GM12878 (cell line): ENCODE results near the gene SEMA3C. TPM values are rescaled to one million over a fixed set of nuclear protein-coding genes. Genes with fewer than 3 reads are reported as not detected.

Experiments
- ATAC-seq: fragments of 200-7000 bp; cut with Tn5 transposase; 3 replicates; pipeline ENCODE4 v1.9.1; 2020; ENCODE audit warnings: mild to moderate bottlenecking, moderate library complexity
- BruUV-seq: library from RNA; stranded (reverse); fragments of 400-500 nt; replicated peaks from 2 replicates; lab custom pipeline; 2021; lab: Mats Ljungman, UMichigan
- CTCF ChIA-PET: fragments of 300-600 bp; sonication (Branson Sonifier 250); formaldehyde crosslinking; extraction: SDS; loops from one replicate; lab custom pipeline; 2021; ENCODE audit warnings: inconsistent platforms; lab: Yijun Ruan, JAX
- POLR2A ChIA-PET: fragments of 350-600 bp; formaldehyde crosslinking; extraction: SDS; loops from one replicate; lab custom pipeline; 2021; ENCODE audit warnings: inconsistent platforms; lab: Charles Lee
- RAD21 ChIA-PET: fragments of 300-600 bp; sonication (Branson Sonifier 250); formaldehyde crosslinking; loops from one replicate; lab custom pipeline; 2023; ENCODE audit warnings: antibody characterized with exemption; ENCODE audit not compliant: unreplicated experiment; lab: Charles Lee
- SMC1A ChIA-PET: fragments of 300-600 bp; sonication (Branson Sonifier 250); formaldehyde crosslinking; loops from one replicate; lab custom pipeline; 2023; ENCODE audit not compliant: unreplicated experiment, uncharacterized antibody; lab: Charles Lee
- DNase-seq: peaks from one replicate; pipeline ENCODE4 v3.0.0-alpha.2; 2011; ENCODE audit warnings: low read depth, low spot score
- FAIRE-seq: peaks from 3 replicates; lab custom pipeline; 2011; peaks lifted over from hg19 to GRCh38; lab: Jason Lieb, UNC
- H2AFZ ChIP-seq: 2 replicates; pipeline ENCODE4 v1.6.0; 2011; ENCODE audit warnings: low read depth, low read length, control low read depth; ENCODE audit not compliant: control insufficient read depth
- H3K27ac ChIP-seq: 2 replicates; pipeline ENCODE4 v1.5.1; 2011; ENCODE audit warnings: control low read depth; ENCODE audit not compliant: control insufficient read depth, insufficient read depth
- H3K27me3 ChIP-seq, 2 experiments: replicated peaks in 1 of 2; 2 replicates each; pipeline versions ENCODE4 v1.6.0 to v1.6.1; 2011; ENCODE audit warnings: low read length in 1 of 2; ENCODE audit not compliant: control insufficient read depth in 2 of 2, insufficient read depth in 2 of 2
- H3K36me3 ChIP-seq, 2 experiments: 2 replicates each; pipeline ENCODE4 v1.5.1; 2011; ENCODE audit warnings: low read length in 1 of 2; ENCODE audit not compliant: control insufficient read depth in 2 of 2, insufficient read depth in 2 of 2
- H3K4me1 ChIP-seq: 2 replicates; pipeline ENCODE4 v1.6.1; 2011; ENCODE audit warnings: mild to moderate bottlenecking, low read length, moderate library complexity, mixed read lengths; ENCODE audit not compliant: control insufficient read depth, insufficient read depth
- H3K4me2 ChIP-seq: 2 replicates; pipeline ENCODE4 v1.6.0; 2011; ENCODE audit warnings: control low read depth; ENCODE audit not compliant: control insufficient read depth, insufficient read depth
- H3K4me3 ChIP-seq: fragments of 200-600 bp; sonication (generic); 2 replicates; pipeline ENCODE4 v1.5.1; 2016
- H3K79me2 ChIP-seq: 2 replicates; pipeline ENCODE4 v1.6.0; 2011; ENCODE audit warnings: low read length; ENCODE audit not compliant: control insufficient read depth, insufficient read depth
- H3K9ac ChIP-seq: 2 replicates; pipeline ENCODE4 v1.8.0; 2011; ENCODE audit warnings: low read length, control low read depth, mixed read lengths; ENCODE audit not compliant: control insufficient read depth, insufficient read depth
- H3K9me3 ChIP-seq: replicated peaks from 3 replicates; pipeline ENCODE4 v1.5.1; 2011; ENCODE audit warnings: mild to moderate bottlenecking, low read length; ENCODE audit not compliant: control insufficient read depth, insufficient read depth
- H4K20me1 ChIP-seq: 2 replicates; pipeline ENCODE4 v1.6.0; 2011; ENCODE audit not compliant: control insufficient read depth, insufficient read depth
- ASH2L ChIP-seq: fragments of 300-600, 200-600 bp; sonication (generic); IDR thresholded peaks from 2 replicates; pipeline ENCODE4 v1.6.1; 2017; ENCODE audit warnings: low read depth, mild to moderate bottlenecking, borderline replicate concordance
- BCL3 ChIP-seq: IDR thresholded peaks from 2 replicates; pipeline ENCODE4 v1.6.1; 2011; ENCODE audit warnings: borderline replicate concordance, low read depth, mild to moderate bottlenecking, moderate library complexity, low read length; ENCODE audit not compliant: insufficient read depth, poor library complexity, severe bottlenecking
- JUND ChIP-seq: IDR thresholded peaks from 2 replicates; pipeline ENCODE4 v1.6.1; 2012; ENCODE audit warnings: low read depth, mild to moderate bottlenecking, low read length, improper control_type of control experiment, moderate library complexity
- KLF5 ChIP-seq: fragments of 450-650 bp; IDR thresholded peaks from 2 replicates; pipeline ENCODE4 v1.6.1; 2014; ENCODE audit warnings: mild to moderate bottlenecking; ENCODE audit not compliant: partially characterized antibody
- LARP7 ChIP-seq: fragments of 450-650 bp; IDR thresholded peaks from 2 replicates; pipeline ENCODE4 v1.6.1; 2017; ENCODE audit warnings: mild to moderate bottlenecking
- NFXL1 ChIP-seq: fragments of 450-650 bp; IDR thresholded peaks from 2 replicates; pipeline ENCODE4 v1.6.1; 2017; ENCODE audit warnings: antibody characterized with exemption, mild to moderate bottlenecking, borderline replicate concordance
- RELB ChIP-seq: fragments of 450-650 bp; IDR thresholded peaks from 2 replicates; pipeline ENCODE4 v1.6.1; 2017; ENCODE audit warnings: low read depth, mild to moderate bottlenecking, moderate library complexity
- SIX5 ChIP-seq: IDR thresholded peaks from 2 replicates; pipeline ENCODE4 v1.6.1; 2011; ENCODE audit warnings: mild to moderate bottlenecking, low read depth, low read length, moderate library complexity; ENCODE audit not compliant: severe bottlenecking
- SREBF1 ChIP-seq: IDR thresholded peaks from 2 replicates; pipeline ENCODE4 v1.6.1; 2012; ENCODE audit warnings: mild to moderate bottlenecking, low read length
- YY1 ChIP-seq: IDR thresholded peaks from 2 replicates; pipeline ENCODE4 v1.6.1; 2011; ENCODE audit warnings: low read depth, mild to moderate bottlenecking, low read length
- ZNF384 ChIP-seq: IDR thresholded peaks from 2 replicates; pipeline ENCODE4 v1.6.1; 2012; ENCODE audit warnings: low read depth, mild to moderate bottlenecking, low read length, improper control_type of control experiment, borderline replicate concordance
- ZSCAN29 ChIP-seq: fragments of 450-650 bp; IDR thresholded peaks from 2 replicates; pipeline ENCODE4 v1.6.1; 2017; ENCODE audit warnings: mild to moderate bottlenecking, moderate library complexity
- WGBS: methylation state at CpG from one replicate; pipeline ENCODE4 v1.1.6; 2016; ENCODE audit warnings: low lambda C conversion rate; ENCODE audit not compliant: insufficient replicate concordance, insufficient coverage; ENCODE audit errors: missing lambda C conversion rate; 5-methylcytosine and 5-hydroxymethylcytosine counted together
- in situ Hi-C: fragments of 300-500 bp; cut with MboI; formaldehyde crosslinking; loops from 9 replicates; pipeline ENCODE4 v1.14.3; 2018; ENCODE audit warnings: mixed read lengths
- intact Hi-C: fragments of 100-400 bp; cut with micrococcal nuclease; formaldehyde crosslinking; loops from one replicate; pipeline ENCODE4 v1.14.2; 2022; ENCODE audit not compliant: unreplicated experiment
- polyA plus RNA-seq, 11 experiments: library from polyadenylated mRNA; depleted of rRNA in 4 of 11; unstranded in 6 of 11; stranded (reverse) in 5 of 11; fragments of >200 nt; fragmentation: Nextera tagmentation in 4 of 11; fragmentation: Illumina TruSeq in 1 of 11; extraction: Ambion mirVana in 4 of 11; extraction: Trizol in 1 of 11; gene quantifications; 1 replicate in 1 of 11; 2 replicates in 10 of 11; pipeline versions ENCODE4 v1.2.1 to v1.2.3, GENCODE V29; 2011 to 2016; ENCODE audit warnings: inconsistent platforms in 2 of 11, missing spikeins in 2 of 11, low read depth in 1 of 11
- total RNA-seq, 4 experiments: library from RNA; depleted of rRNA in 3 of 4; stranded (reverse); fragments of >200 nt in 3 of 4; fragmentation: Illumina TruSeq in 1 of 4; extraction: Trizol in 1 of 4; gene quantifications; 2 replicates each; pipeline versions ENCODE4 v1.2.1 to v1.2.3, GENCODE V29; 2013 to 2021

Gene SEMA3C
- total and polyA plus RNA-seq, 10 of the 15 experiments (the other 5 are each of a cell fraction or from before 2014, with no cell fraction given), result 0.01 to 0.41 (median 0.11) TPM; not detected in 6

GRCh38 chr7:80707318-80707717 is 211.5 kb downstream of the SEMA3C start (continued):
- no peak for TF ChIP-seq RELB
- TF ChIP-seq ZSCAN29, result no peak
- no peak for TF ChIP-seq YY1
- no peak for TF ChIP-seq LARP7
- TF ChIP-seq ZNF384, result no peak
- no peak for TF ChIP-seq SREBF1
- TF ChIP-seq NFXL1, result no peak

GRCh38 chr7:80705130-80705781 is 213.6 kb downstream of the SEMA3C start:
- DNase-seq, result no peak
- intact Hi-C loops, result no loop called here
- TF ChIP-seq KLF5 (no peak), ASH2L (no peak), JUND (no peak), BCL3 (no peak), SIX5 (no peak)

More at GRCh38 chr7:80705130-80705781, 213.6 kb downstream of the SEMA3C start:
- Histone ChIP-seq H3K4me2 (no peak overlapping the region), H3K36me3 (no peaks in the 10 kb centered on the region), H3K4me1 (no peaks in the 10 kb centered on the region), H3K4me3 (no peak overlapping the region), H3K9me3 (no peaks in the 10 kb centered on the region), H3K9ac (no peak overlapping the region), H4K20me1 (no peaks in the 10 kb centered on the region), H2AFZ (no peak overlapping the region), H3K79me2 (no peaks in the 10 kb centered on the region), H3K27me3 (no peaks in the 10 kb centered on the region), H3K27ac (no peak overlapping the region)
- ATAC-seq (no peak), FAIRE-seq (no peak)
- ChIA-PET SMC1A (no interaction called here), RAD21 (no interaction called here), POLR2A (no interaction called here), CTCF (no interaction called here)
- WGBS, result 2% methylated on average over 2 of the region's 2 CpGs
- no TSS peak for BruUV-seq
- in situ Hi-C loops, result no loop called here
